ENCODE data around the gene NRARP. TPM values are rescaled to one million over a fixed set of nuclear protein-coding genes. Genes with fewer than 3 reads are reported as not detected.

Gene NRARP
- polyA plus RNA-seq, 1 donor = 32.4 TPM

DNA sequence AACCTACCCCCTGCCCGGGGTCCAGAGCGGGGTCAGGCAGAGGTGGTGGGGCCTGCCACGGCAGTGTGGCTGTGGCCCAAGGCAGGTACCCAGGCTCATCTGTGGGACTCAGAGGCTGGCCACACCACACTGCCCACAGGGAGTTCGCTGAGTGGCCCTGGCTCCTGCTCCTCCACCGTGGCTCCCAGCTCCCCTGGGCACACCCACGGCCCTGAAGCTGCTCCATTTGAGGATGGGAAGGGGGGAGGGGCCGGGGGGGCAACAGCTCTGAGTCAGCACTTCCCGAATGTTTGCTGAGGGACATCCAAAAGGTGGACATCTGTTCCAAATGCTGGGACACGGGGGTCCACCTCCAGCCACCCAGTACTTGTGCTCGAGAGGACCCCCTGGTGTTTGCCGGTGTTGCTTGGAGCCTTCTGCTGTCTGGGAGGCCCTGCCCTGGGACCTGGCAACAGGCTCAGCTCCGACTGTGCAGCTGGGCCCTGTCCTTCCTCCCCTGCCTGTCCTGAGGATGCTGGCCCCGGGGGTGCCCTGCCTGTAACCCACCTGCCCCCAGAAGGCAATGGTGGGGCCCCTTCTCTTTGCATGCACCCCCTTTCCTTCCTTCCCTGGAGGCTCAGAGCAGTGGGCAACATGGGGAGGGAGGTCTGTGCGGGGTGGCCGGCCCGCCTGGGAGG, 2.5 kb upstream of the NRARP start:
- peak overlapping the region; percentile 85 for H3K27ac ChIP-seq (ENCODE audit: low read length)
- no peaks in the 10 kb centered on the region for H3K36me3 ChIP-seq (ENCODE audit: control insufficient read depth, insufficient read depth, low read length)
- no CpG with 5 or more reads among the region's 16 CpGs for WGBS (ENCODE audit: insufficient coverage, low lambda C conversion rate)
- no peaks in the 10 kb centered on the region for H3K9me3 ChIP-seq (ENCODE audit: control insufficient read depth, low read depth, low read length)
- peaks cover 59% of the 10 kb centered on the region for H3K4me1 ChIP-seq (ENCODE audit: control insufficient read depth, insufficient read depth, low read length)
- peak in 1 of 2 donors; percentile 51 for DNase-seq
- H3K4me3 ChIP-seq (ENCODE audit: low read length) = peak overlapping the region; percentile 60
- no peaks in the 10 kb centered on the region for H3K27me3 ChIP-seq (ENCODE audit: control insufficient read depth, insufficient read depth, low read length)

- peaks cover 58% of the 10 kb centered on the region for H3K4me1 ChIP-seq (ENCODE audit: control insufficient read depth, insufficient read depth, low read length)
- H3K27ac ChIP-seq (ENCODE audit: low read length) = peak overlapping the region; percentile 97
- peak in 1 of 2 donors; percentile 33 for DNase-seq
- WGBS (ENCODE audit: insufficient coverage, low lambda C conversion rate) = no CpG with 5 or more reads among the region's 22 CpGs
- H3K4me3 ChIP-seq (ENCODE audit: low read length) = no peak overlapping the region
- peaks cover 3% of the 10 kb centered on the region for H3K27me3 ChIP-seq (ENCODE audit: control insufficient read depth, insufficient read depth, low read length)
- peaks cover 3% of the 10 kb centered on the region for H3K36me3 ChIP-seq (ENCODE audit: control insufficient read depth, insufficient read depth, low read length)
- no peaks in the 10 kb centered on the region for H3K9me3 ChIP-seq (ENCODE audit: control insufficient read depth, low read depth, low read length)
Measured at GRCh38 chr9:137303893-137304382, 1.9 kb upstream of the NRARP start.

DNA sequence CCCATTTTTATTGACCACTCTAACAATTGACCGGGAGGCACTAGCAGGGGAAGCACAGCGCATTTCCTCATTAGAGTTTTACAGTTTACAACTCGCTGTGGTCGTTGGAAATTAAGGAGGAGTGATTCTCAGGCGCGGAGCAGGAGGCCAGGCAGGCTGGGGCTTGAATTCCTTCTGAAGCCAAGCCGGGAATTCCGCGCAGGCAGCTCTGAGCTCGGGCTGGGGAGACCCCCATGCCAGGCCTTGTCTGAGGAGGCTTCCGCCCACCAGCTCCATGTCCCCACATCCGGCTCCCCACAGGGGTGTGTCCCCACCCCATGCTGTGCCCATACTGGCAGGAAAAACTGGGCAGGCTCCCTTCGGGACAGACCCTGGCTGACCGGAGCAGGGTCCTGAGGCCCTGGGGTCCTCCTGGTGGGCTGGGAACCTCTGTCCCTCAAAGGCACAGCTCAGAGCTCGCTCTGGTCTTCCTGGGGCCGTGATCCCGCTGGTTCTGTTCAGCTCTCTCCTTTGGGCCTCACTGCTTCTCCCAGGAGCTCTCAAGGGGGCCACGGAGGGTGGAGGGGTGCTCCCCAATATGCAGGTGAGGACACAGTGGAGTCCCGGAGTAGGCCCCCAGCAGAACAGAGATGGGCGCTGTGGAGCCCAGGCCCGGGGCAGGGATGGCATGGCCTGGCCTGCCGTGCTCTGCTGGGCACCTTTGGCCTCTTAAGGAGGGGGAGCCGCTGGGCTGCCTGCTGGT, 1.3 kb upstream of the NRARP start:
- peak in 1 of 2 donors; percentile 79 for DNase-seq
- Histone ChIP-seq H3K36me3 (ENCODE audit: control insufficient read depth, insufficient read depth, low read length) (peaks cover 10% of the 10 kb centered on the region), H3K4me3 (ENCODE audit: low read length) (peak overlapping the region; percentile 47), H3K27ac (ENCODE audit: low read length) (peak overlapping the region; percentile 97), H3K4me1 (ENCODE audit: control insufficient read depth, insufficient read depth, low read length) (peaks cover 59% of the 10 kb centered on the region), H3K9me3 (ENCODE audit: control insufficient read depth, low read depth, low read length) (no peaks in the 10 kb centered on the region), H3K27me3 (ENCODE audit: control insufficient read depth, insufficient read depth, low read length) (peaks cover 9% of the 10 kb centered on the region)
- no CpG with 5 or more reads among the region's 23 CpGs for WGBS (ENCODE audit: insufficient coverage, low lambda C conversion rate)

- WGBS (ENCODE audit: insufficient coverage, low lambda C conversion rate) = no CpG with 5 or more reads among the region's 78 CpGs
- DNase-seq = no peak
- peaks cover 11% of the 10 kb centered on the region for H3K27me3 ChIP-seq (ENCODE audit: control insufficient read depth, insufficient read depth, low read length)
Measured at GRCh38 chr9:137302449-137303150, 529 bp upstream of the NRARP start.

DNA sequence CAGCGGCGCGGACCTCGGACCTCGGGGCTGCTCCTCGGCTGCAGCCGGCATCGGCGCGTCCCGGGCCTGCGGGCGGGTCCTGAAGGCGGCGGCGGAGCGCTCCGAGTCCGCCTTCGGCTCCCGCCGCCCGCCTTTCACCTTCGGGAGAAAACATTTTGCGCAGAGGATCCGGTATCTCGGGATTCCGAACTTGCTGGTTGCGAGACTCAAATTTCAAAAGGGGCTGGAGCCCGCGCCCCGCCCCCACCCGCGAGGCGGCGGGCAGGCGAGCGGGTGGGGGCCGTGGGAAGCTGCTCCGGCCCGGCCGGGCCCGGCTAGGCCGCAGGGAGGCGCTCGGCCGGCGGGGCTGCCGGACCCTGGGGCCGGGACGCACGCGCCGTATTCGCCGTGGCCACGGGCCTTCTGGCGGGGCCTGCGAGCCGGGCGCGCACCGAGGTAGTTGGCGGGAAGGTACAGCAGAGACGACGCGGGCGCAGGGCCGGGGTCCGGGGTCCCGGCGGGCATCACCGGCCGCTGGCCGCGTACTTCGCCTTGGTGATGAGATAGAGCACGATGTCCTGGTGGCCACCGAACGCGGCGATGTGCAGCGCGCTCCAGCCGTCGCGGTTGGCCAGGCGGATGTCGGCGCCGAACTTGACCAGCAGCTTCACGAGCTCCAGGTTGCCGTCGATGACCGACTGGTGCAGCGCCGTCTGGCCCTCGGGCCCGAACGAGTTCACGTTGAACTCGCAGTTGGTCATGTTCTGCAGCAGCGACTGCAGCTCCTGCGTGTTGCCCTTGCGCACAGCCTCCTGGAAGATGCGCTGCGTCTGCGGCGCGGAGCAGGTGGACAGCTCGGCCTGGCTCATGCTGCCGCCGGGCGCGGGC, 757 bp downstream of the NRARP start:
- H3K27me3 ChIP-seq (ENCODE audit: control insufficient read depth, insufficient read depth, low read length) = peaks cover 18% of the 10 kb centered on the region
- H3K9me3 ChIP-seq (ENCODE audit: control insufficient read depth, low read depth, low read length) = no peaks in the 10 kb centered on the region

More at GRCh38 chr9:137302449-137303150, 529 bp upstream of the NRARP start:
- Histone ChIP-seq H3K4me3 (ENCODE audit: low read length) (peak overlapping the region; percentile 47), H3K4me1 (ENCODE audit: control insufficient read depth, insufficient read depth, low read length) (peaks cover 62% of the 10 kb centered on the region), H3K36me3 (ENCODE audit: control insufficient read depth, insufficient read depth, low read length) (peaks cover 14% of the 10 kb centered on the region), H3K9me3 (ENCODE audit: control insufficient read depth, low read depth, low read length) (no peaks in the 10 kb centered on the region), H3K27ac (ENCODE audit: low read length) (peak overlapping the region; percentile 97)

DNA sequence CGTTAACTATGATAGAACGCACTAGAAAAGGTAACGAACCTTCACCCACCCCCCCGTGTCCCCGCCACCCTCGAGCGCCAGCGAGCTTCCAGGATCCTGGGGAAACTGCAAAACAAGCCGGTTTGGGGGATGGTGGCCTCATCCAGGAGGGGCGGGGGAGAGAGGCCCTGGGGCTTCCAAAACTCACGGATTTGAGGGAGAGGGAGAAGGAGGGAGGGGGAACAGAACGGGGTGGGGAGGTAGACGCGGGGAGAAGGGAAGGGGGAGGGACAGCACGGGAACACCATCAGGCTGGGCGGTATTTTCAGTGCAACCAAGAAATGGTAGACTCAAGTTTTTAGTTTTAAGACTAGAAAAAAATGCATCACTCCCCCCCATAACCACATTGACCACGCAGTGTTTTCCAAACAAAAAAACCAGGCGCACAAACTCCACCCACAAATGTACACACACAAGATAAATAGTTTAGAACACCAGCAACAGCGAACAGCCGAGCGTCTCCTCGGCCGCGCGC, 1.4 kb downstream of the NRARP start:
- Histone ChIP-seq H3K27ac (ENCODE audit: low read length) (peak overlapping the region; percentile 92), H3K4me3 (ENCODE audit: low read length) (peak overlapping the region; percentile 89), H3K27me3 (ENCODE audit: control insufficient read depth, insufficient read depth, low read length) (peaks cover 21% of the 10 kb centered on the region), H3K9me3 (ENCODE audit: control insufficient read depth, low read depth, low read length) (no peaks in the 10 kb centered on the region), H3K36me3 (ENCODE audit: control insufficient read depth, insufficient read depth, low read length) (peaks cover 14% of the 10 kb centered on the region), H3K4me1 (ENCODE audit: control insufficient read depth, insufficient read depth, low read length) (peaks cover 59% of the 10 kb centered on the region)
- no CpG with 5 or more reads among the region's 25 CpGs for WGBS (ENCODE audit: insufficient coverage, low lambda C conversion rate)
- no peak for DNase-seq

More for the DNA sequence above, 757 bp downstream of the NRARP start:
- WGBS (ENCODE audit: insufficient coverage, low lambda C conversion rate) = no CpG with 5 or more reads among the region's 115 CpGs
- DNase-seq = peak in 1 of 2 donors; percentile 71
- Histone ChIP-seq H3K4me3 (ENCODE audit: low read length) (peak overlapping the region; percentile 89), H3K36me3 (ENCODE audit: control insufficient read depth, insufficient read depth, low read length) (peaks cover 14% of the 10 kb centered on the region), H3K27ac (ENCODE audit: low read length) (peak overlapping the region; percentile 92), H3K4me1 (ENCODE audit: control insufficient read depth, insufficient read depth, low read length) (peaks cover 65% of the 10 kb centered on the region)

GRCh38 chr9:137299938-137300337, 2.1 kb downstream of the NRARP start:
- Histone ChIP-seq H3K27ac (ENCODE audit: low read length) (peak overlapping the region; percentile 92), H3K4me1 (ENCODE audit: control insufficient read depth, insufficient read depth, low read length) (peaks cover 55% of the 10 kb centered on the region), H3K36me3 (ENCODE audit: control insufficient read depth, insufficient read depth, low read length) (peaks cover 14% of the 10 kb centered on the region), H3K27me3 (ENCODE audit: control insufficient read depth, insufficient read depth, low read length) (peaks cover 22% of the 10 kb centered on the region), H3K9me3 (ENCODE audit: control insufficient read depth, low read depth, low read length) (peaks cover 3% of the 10 kb centered on the region), H3K4me3 (ENCODE audit: low read length) (peak overlapping the region; percentile 89)
- peak in 1 of 2 donors; percentile 60 for DNase-seq
- WGBS (ENCODE audit: insufficient coverage, low lambda C conversion rate) = no CpG with 5 or more reads among the region's 16 CpGs

- Histone ChIP-seq H3K4me3 (ENCODE audit: low read length) (peak overlapping the region; percentile 89), H3K27me3 (ENCODE audit: control insufficient read depth, insufficient read depth, low read length) (peaks cover 27% of the 10 kb centered on the region), H3K27ac (ENCODE audit: low read length) (peak overlapping the region; percentile 92), H3K36me3 (ENCODE audit: control insufficient read depth, insufficient read depth, low read length) (peaks cover 14% of the 10 kb centered on the region), H3K9me3 (ENCODE audit: control insufficient read depth, low read depth, low read length) (peaks cover 8% of the 10 kb centered on the region), H3K4me1 (ENCODE audit: control insufficient read depth, insufficient read depth, low read length) (peaks cover 55% of the 10 kb centered on the region)
- WGBS (ENCODE audit: insufficient coverage, low lambda C conversion rate) = no CpG with 5 or more reads among the region's 10 CpGs
- DNase-seq = no peak
Measured at GRCh38 chr9:137299203-137299565, 2.9 kb downstream of the NRARP start.

- DNase-seq = peak in 1 of 2 donors; percentile 79
- peaks cover 8% of the 10 kb centered on the region for H3K9me3 ChIP-seq (ENCODE audit: control insufficient read depth, low read depth, low read length)
- H3K36me3 ChIP-seq (ENCODE audit: control insufficient read depth, insufficient read depth, low read length) = peaks cover 14% of the 10 kb centered on the region
- WGBS (ENCODE audit: insufficient coverage, low lambda C conversion rate) = 30% methylated on average over 2 of the region's 24 CpGs
- H3K27ac ChIP-seq (ENCODE audit: low read length) = peak overlapping the region; percentile 92
- peak overlapping the region; percentile 89 for H3K4me3 ChIP-seq (ENCODE audit: low read length)
- peaks cover 27% of the 10 kb centered on the region for H3K27me3 ChIP-seq (ENCODE audit: control insufficient read depth, insufficient read depth, low read length)
- peaks cover 53% of the 10 kb centered on the region for H3K4me1 ChIP-seq (ENCODE audit: control insufficient read depth, insufficient read depth, low read length)
Measured at GRCh38 chr9:137298401-137299202, 3.5 kb downstream of the NRARP start.
